Suprapubic skin (tissue), 4 donors: ENCODE results near the gene PTPRH.

Experiments used
- EP300 ChIP-seq: sonication (generic); formaldehyde crosslinking; IDR thresholded peaks from one replicate; pipeline ENCODE4 v1.6.1; 2017; ENCODE audit warnings: antibody characterized with exemption
- POLR2A ChIP-seq, 2 donors: fragments of 450-650 bp; IDR thresholded peaks; one replicate each; pipeline ENCODE4 v1.6.1; 2017; ENCODE audit warnings: antibody characterized with exemption in 2 of 2, mild to moderate bottlenecking in 2 of 2, moderate library complexity in 2 of 2
- POLR2AphosphoS5 ChIP-seq, 3 donors: sonication (generic); formaldehyde crosslinking; IDR thresholded peaks; one replicate each; pipeline ENCODE4 v1.6.1; 2017; ENCODE audit warnings: antibody characterized with exemption in 3 of 3
- TF ChIP-seq, protein P1 (sequence below), 2 donors: fragments of 200-600 bp in 1 of 2; fragments of 450-650 bp in 1 of 2; sonication (generic) in 1 of 2; IDR thresholded peaks; one replicate each; pipeline ENCODE4 v1.5.1; 2016 to 2019; ENCODE audit warnings: antibody characterized with exemption in 2 of 2, mild to moderate bottlenecking in 1 of 2, moderate library complexity in 1 of 2

DNA sequence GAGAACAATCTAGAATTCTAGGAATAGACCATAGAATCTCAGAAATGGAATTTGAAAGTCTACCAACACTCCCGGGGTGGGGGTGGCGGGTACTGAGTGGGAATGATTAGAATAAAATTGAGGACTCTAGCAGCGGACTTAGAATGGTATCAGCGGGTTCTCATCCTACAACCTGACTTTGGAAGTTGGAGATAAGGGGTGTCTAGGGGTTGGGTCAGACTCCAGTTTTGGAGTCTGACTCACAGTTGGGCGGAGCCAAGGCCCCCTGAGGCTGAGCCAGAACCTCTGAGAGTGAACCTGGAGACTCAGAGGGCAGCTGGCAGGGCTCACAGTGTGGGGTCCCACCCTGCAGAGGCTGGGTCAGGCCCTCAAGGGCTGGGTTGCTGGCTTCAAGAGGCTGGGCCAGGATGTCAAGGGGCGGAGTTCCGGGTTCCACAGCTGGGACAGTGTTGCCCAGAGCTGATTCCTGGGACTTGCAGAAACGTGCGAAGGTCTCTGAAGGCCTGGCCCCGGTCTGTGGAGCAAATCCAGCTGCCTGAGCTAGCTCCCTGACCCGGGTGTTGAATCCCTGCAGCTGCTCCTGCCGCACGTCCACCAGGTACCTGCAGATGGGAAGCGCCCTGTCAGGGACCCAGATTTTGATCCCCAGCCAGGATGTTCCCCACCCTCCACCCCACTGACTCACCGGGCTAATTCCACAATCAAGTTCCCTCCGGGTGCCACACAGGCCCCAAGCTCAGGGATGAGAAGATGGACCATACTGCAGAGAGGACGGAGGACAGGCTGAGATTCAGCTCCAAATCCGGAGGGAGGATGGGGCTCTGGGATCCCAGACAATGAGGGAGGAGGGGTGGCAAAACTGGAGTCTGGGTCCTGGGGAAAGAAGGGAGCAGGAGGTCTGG, 50.2 kb downstream of the PTPRH start:
- TF ChIP-seq, protein P1, sequence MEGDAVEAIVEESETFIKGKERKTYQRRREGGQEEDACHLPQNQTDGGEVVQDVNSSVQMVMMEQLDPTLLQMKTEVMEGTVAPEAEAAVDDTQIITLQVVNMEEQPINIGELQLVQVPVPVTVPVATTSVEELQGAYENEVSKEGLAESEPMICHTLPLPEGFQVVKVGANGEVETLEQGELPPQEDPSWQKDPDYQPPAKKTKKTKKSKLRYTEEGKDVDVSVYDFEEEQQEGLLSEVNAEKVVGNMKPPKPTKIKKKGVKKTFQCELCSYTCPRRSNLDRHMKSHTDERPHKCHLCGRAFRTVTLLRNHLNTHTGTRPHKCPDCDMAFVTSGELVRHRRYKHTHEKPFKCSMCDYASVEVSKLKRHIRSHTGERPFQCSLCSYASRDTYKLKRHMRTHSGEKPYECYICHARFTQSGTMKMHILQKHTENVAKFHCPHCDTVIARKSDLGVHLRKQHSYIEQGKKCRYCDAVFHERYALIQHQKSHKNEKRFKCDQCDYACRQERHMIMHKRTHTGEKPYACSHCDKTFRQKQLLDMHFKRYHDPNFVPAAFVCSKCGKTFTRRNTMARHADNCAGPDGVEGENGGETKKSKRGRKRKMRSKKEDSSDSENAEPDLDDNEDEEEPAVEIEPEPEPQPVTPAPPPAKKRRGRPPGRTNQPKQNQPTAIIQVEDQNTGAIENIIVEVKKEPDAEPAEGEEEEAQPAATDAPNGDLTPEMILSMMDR (IDR thresholded peaks at IDR 0.05), result no peak
- TF ChIP-seq POLR2A (IDR thresholded peaks at IDR 0.05), result no peak
- TF ChIP-seq EP300, result no peak
- no peak for TF ChIP-seq POLR2AphosphoS5 (IDR thresholded peaks at IDR 0.05)
